ENCODE data around the gene RNF157. TPM values are rescaled to one million over a fixed set of nuclear protein-coding genes. Genes with fewer than 3 reads are reported as not detected.
"Not testable (repeated sequence)": the region's sequence is repeated elsewhere in the genome, so short reads cannot be mapped to it uniquely, and the experiment has no call there.

Gene RNF157
- total RNA-seq, 2 experiments from 2014 or later = 25.4 to 28.0 TPM

GRCh38 chr17:76197911-76198310 is 42.4 kb downstream of the RNF157 start:
- Mint-ChIP-seq H3K4me3 (no peak overlapping the region), H3K27ac (peak overlapping the region; percentile 88), H3K4me1 (ENCODE audit: low read depth) (peaks cover 62% of the 10 kb centered on the region), H3K27me3 (no peaks in the 10 kb centered on the region), H3K9me3 (no peaks in the 10 kb centered on the region), H3K36me3 (peaks cover 10% of the 10 kb centered on the region)
- no peak for DNase-seq
- POLR2A ChIA-PET = interaction anchor here (1.3 kb wide), 1 partner anchor 11 kb away, joined by 3 read pairs; no protein-coding TSS in a partner anchor
- intact Hi-C loops (cut with micrococcal nuclease) = loop anchor here (2.0 to 10.0 kb wide), 2 partner anchors 21 to 413 kb away; partner anchors contain the start of gene UNK
- CTCF ChIA-PET = no interaction called here

GRCh38 chr17:76196675-76197074 is 43.6 kb downstream of the RNF157 start:
- ChIA-PET POLR2A (no interaction called here), CTCF (interaction anchor here (1.2 to 1.9 kb wide), 4 partner anchors 15 to 82 kb away, joined by 3 to 6 read pairs (median 4); no protein-coding TSS in a partner anchor)
- no peak for DNase-seq
- no peak overlapping the region for H3K27ac Mint-ChIP-seq
- H3K36me3 Mint-ChIP-seq = peaks cover 10% of the 10 kb centered on the region
- intact Hi-C loops (cut with micrococcal nuclease) = loop anchor here (10.0 kb wide), 1 partner anchor 412 kb away; the partner anchor contains the start of gene UNK
- H3K9me3 Mint-ChIP-seq = no peaks in the 10 kb centered on the region
- H3K4me3 Mint-ChIP-seq = no peak overlapping the region
- H3K4me1 Mint-ChIP-seq (ENCODE audit: low read depth) = peaks cover 70% of the 10 kb centered on the region
- no peaks in the 10 kb centered on the region for H3K27me3 Mint-ChIP-seq

GRCh38 chr17:76195281-76196096 is 44.8 kb downstream of the RNF157 start:
- peaks cover 66% of the 10 kb centered on the region for H3K4me1 Mint-ChIP-seq (ENCODE audit: low read depth)
- POLR2A ChIA-PET = no interaction called here
- no peaks in the 10 kb centered on the region for H3K9me3 Mint-ChIP-seq
- H3K27ac Mint-ChIP-seq = no peak overlapping the region
- DNase-seq = no peak
- no peak overlapping the region for H3K4me3 Mint-ChIP-seq
- CTCF ChIA-PET = interaction anchor here (0.6 to 1.9 kb wide), 4 partner anchors 14 to 181 kb away, joined by 3 to 6 read pairs (median 3); no protein-coding TSS in a partner anchor
- H3K36me3 Mint-ChIP-seq = peaks cover 10% of the 10 kb centered on the region
- H3K27me3 Mint-ChIP-seq = no peaks in the 10 kb centered on the region
- intact Hi-C loops (cut with micrococcal nuclease) = loop anchor here (10.0 kb wide), 1 partner anchor 411 kb away; the partner anchor contains the start of gene UNK

GRCh38 chr17:76193591-76193990 is 46.7 kb downstream of the RNF157 start:
- CTCF ChIA-PET = interaction anchor here (0.8 to 5.3 kb wide), 7 partner anchors 14 to 86 kb away, joined by 3 to 65 read pairs (median 8); partner anchors contain the start of gene UBALD2
- peak overlapping the region; percentile 31 for H3K4me3 Mint-ChIP-seq
- DNase-seq = peak; percentile 35
- H3K27ac Mint-ChIP-seq = peak overlapping the region; percentile 97
- no peaks in the 10 kb centered on the region for H3K27me3 Mint-ChIP-seq
- H3K36me3 Mint-ChIP-seq = peaks cover 7% of the 10 kb centered on the region
- POLR2A ChIA-PET = interaction anchor here (2.6 to 15.5 kb wide), 4 partner anchors 15 to 122 kb away, joined by 10 to 298 read pairs (median 20); partner anchors contain the start of genes SRP68 and UBALD2
- peaks cover 63% of the 10 kb centered on the region for H3K4me1 Mint-ChIP-seq (ENCODE audit: low read depth)
- intact Hi-C loops (cut with micrococcal nuclease) = loop anchor here (2.0 to 10.0 kb wide), 3 partner anchors 15 to 409 kb away; partner anchors contain the start of genes GALR2, SRP68 and UNK
- no peaks in the 10 kb centered on the region for H3K9me3 Mint-ChIP-seq

- intact Hi-C loops (cut with micrococcal nuclease) = loop anchor here (1.0 to 10.0 kb wide), 7 partner anchors 8 to 407 kb away; partner anchors contain the start of genes GALR2, SRP68 and UNK
- no peaks in the 10 kb centered on the region for H3K27me3 Mint-ChIP-seq
- H3K27ac Mint-ChIP-seq = peak overlapping the region; percentile 97
- ChIA-PET CTCF (interaction anchor here (1.1 to 5.3 kb wide), 9 partner anchors 9 to 88 kb away, joined by 3 to 65 read pairs (median 8); partner anchors contain the start of gene UBALD2), POLR2A (interaction anchor here (1.2 to 15.5 kb wide), 11 partner anchors 9 to 120 kb away, joined by 3 to 298 read pairs (median 8); partner anchors contain the start of genes SRP68 and UBALD2)
- no peaks in the 10 kb centered on the region for H3K9me3 Mint-ChIP-seq
- H3K4me1 Mint-ChIP-seq (ENCODE audit: low read depth) = peaks cover 59% of the 10 kb centered on the region
- peak; percentile 55 for DNase-seq
- H3K36me3 Mint-ChIP-seq = no peaks in the 10 kb centered on the region
- H3K4me3 Mint-ChIP-seq = peak overlapping the region; percentile 61
These were observed 48.4 kb downstream of the RNF157 start for GRCh38 chr17:76191896-76192295.

- H3K36me3 Mint-ChIP-seq = peaks cover 1% of the 10 kb centered on the region
- POLR2A ChIA-PET = interaction anchor here (1.7 to 15.5 kb wide), 3 partner anchors 10 to 79 kb away, joined by 5 to 298 read pairs (median 31); partner anchors contain the start of gene UBALD2
- CTCF ChIA-PET = interaction anchor here (0.8 to 5.3 kb wide), 6 partner anchors 10 to 109 kb away, joined by 3 to 65 read pairs (median 4); partner anchors contain the start of gene EXOC7
- intact Hi-C loops (cut with micrococcal nuclease) = loop anchor here (5.0 to 10.0 kb wide), 2 partner anchors 117 to 405 kb away; partner anchors contain the start of genes GALR2, SRP68 and UNK
- peaks cover 66% of the 10 kb centered on the region for H3K4me1 Mint-ChIP-seq (ENCODE audit: low read depth)
- no peak for DNase-seq
- peak overlapping the region; percentile 97 for H3K27ac Mint-ChIP-seq
- no peaks in the 10 kb centered on the region for H3K9me3 Mint-ChIP-seq
- no peaks in the 10 kb centered on the region for H3K27me3 Mint-ChIP-seq
- no peak overlapping the region for H3K4me3 Mint-ChIP-seq
These were observed 50.6 kb downstream of the RNF157 start for GRCh38 chr17:76189741-76190140.

- H3K27ac Mint-ChIP-seq = peak overlapping the region; percentile 97
- H3K4me3 Mint-ChIP-seq = no peak overlapping the region
- ChIA-PET CTCF (interaction anchor here (0.5 to 5.3 kb wide), 10 partner anchors 9 to 110 kb away, joined by 3 to 65 read pairs (median 4); partner anchors contain the start of gene EXOC7), POLR2A (interaction anchor here (1.7 to 15.5 kb wide), 3 partner anchors 10 to 80 kb away, joined by 5 to 298 read pairs (median 31); partner anchors contain the start of gene UBALD2)
- no peaks in the 10 kb centered on the region for H3K27me3 Mint-ChIP-seq
- H3K9me3 Mint-ChIP-seq = no peaks in the 10 kb centered on the region
- intact Hi-C loops (cut with micrococcal nuclease) = no loop called here
- H3K36me3 Mint-ChIP-seq = peaks cover 1% of the 10 kb centered on the region
- DNase-seq = no peak
- H3K4me1 Mint-ChIP-seq (ENCODE audit: low read depth) = peaks cover 66% of the 10 kb centered on the region
These were observed 51.0 kb downstream of the RNF157 start for GRCh38 chr17:76189247-76189646.

- CTCF ChIA-PET = interaction anchor here (0.5 to 5.3 kb wide), 8 partner anchors 8 to 91 kb away, joined by 3 to 65 read pairs (median 4); partner anchors contain the start of gene EXOC7
- intact Hi-C loops (cut with micrococcal nuclease) = no loop called here
- no peak overlapping the region for H3K4me3 Mint-ChIP-seq
These were observed 51.9 kb downstream of the RNF157 start for GRCh38 chr17:76188213-76189016.

GRCh38 chr17:76186774-76187173 is 53.5 kb downstream of the RNF157 start:
- H3K27me3 Mint-ChIP-seq; CTCF ChIA-PET; H3K4me3 Mint-ChIP-seq; H3K36me3 Mint-ChIP-seq; intact Hi-C loops (cut with micrococcal nuclease); DNase-seq; H3K9me3 Mint-ChIP-seq: not testable (repeated sequence)
- H3K27ac Mint-ChIP-seq = peak overlapping the region; percentile 67
- POLR2A ChIA-PET = interaction anchor here (1.3 to 15.5 kb wide), 4 partner anchors 12 to 82 kb away, joined by 3 to 298 read pairs (median 4); partner anchors contain the start of gene UBALD2
- peaks cover 49% of the 10 kb centered on the region for H3K4me1 Mint-ChIP-seq (ENCODE audit: low read depth)

More at GRCh38 chr17:76188213-76189016, 51.9 kb downstream of the RNF157 start:
- Mint-ChIP-seq H3K27ac (peak overlapping the region; percentile 36), H3K9me3 (no peaks in the 10 kb centered on the region), H3K27me3 (no peaks in the 10 kb centered on the region), H3K4me1 (ENCODE audit: low read depth) (peaks cover 58% of the 10 kb centered on the region), H3K36me3 (peaks cover 1% of the 10 kb centered on the region)
- POLR2A ChIA-PET = interaction anchor here (1.3 to 15.5 kb wide), 4 partner anchors 9 to 81 kb away, joined by 3 to 298 read pairs (median 18); partner anchors contain the start of gene UBALD2
- DNase-seq = no peak

- Mint-ChIP-seq H3K4me3 (no peak overlapping the region), H3K27ac (no peak overlapping the region), H3K9me3 (no peaks in the 10 kb centered on the region), H3K4me1 (ENCODE audit: low read depth) (peaks cover 62% of the 10 kb centered on the region), H3K36me3 (peaks cover 1% of the 10 kb centered on the region), H3K27me3 (no peaks in the 10 kb centered on the region)
- POLR2A ChIA-PET = interaction anchor here (15.5 kb wide), 1 partner anchor 85 kb away, joined by 298 read pairs; the partner anchor contains the start of gene UBALD2
- intact Hi-C loops (cut with micrococcal nuclease) = loop anchor here (5.0 kb wide), 1 partner anchor 333 kb away; no protein-coding TSS in a partner anchor
- CTCF ChIA-PET = interaction anchor here (0.6 to 9.3 kb wide), 5 partner anchors 15 to 95 kb away, joined by 3 to 114 read pairs (median 6); no protein-coding TSS in a partner anchor
- DNase-seq = no peak
These were observed 56.0 kb downstream of the RNF157 start for GRCh38 chr17:76184290-76184689.

Data from activated CD4-positive, alpha-beta memory T cell treated with anti-CD3 and anti-CD28 coated beads for 36 hours (primary cell).